Prostate gland (tissue), 2 donors: ENCODE data around the gene MUSK. TPM values are rescaled to one million over a fixed set of nuclear protein-coding genes. Genes with fewer than 3 reads are reported as not detected.
A peak's percentile ranks its signal among the peaks of the same experiment; 100 is the strongest.
"Not testable (repeated sequence)": the region's sequence is repeated elsewhere in the genome, so short reads cannot be mapped to it uniquely, and the experiment has no call there.

Experiments used
- DNase-seq: peaks from one replicate; pipeline ENCODE4 v3.0.0-alpha.2; 2019; ENCODE audit warnings: low spot score
- H3K27ac ChIP-seq, 2 donors: fragments of 200-600 bp; sonication (generic); 2 replicates each; pipeline ENCODE4 v1.5.1; 2017 to 2019
- H3K27me3 ChIP-seq: fragments of 200-600 bp; sonication (generic); replicated peaks from 2 replicates; pipeline ENCODE4 v1.5.1; 2019; ENCODE audit not compliant: insufficient read depth
- H3K36me3 ChIP-seq, 2 donors: fragments of 200-600 bp; sonication (generic); 1 replicate in 1 of 2; 2 replicates in 1 of 2; pipeline versions ENCODE4 v1.5.1 to v1.8.1; 2017 to 2019
- H3K4me1 ChIP-seq: fragments of 200-600 bp; sonication (generic); replicated peaks from 2 replicates; pipeline ENCODE4 v1.5.1; 2019
- H3K4me3 ChIP-seq, 2 donors: fragments of 200-600 bp; sonication (generic); 2 replicates each; pipeline ENCODE4 v1.5.1; 2017 to 2019
- H3K9me3 ChIP-seq: fragments of 200-600 bp; sonication (generic); 2 replicates; pipeline ENCODE4 v1.5.1; 2017
- CTCF ChIP-seq, 4 experiments: fragments of 200-600 bp in 2 of 4; fragments of 450-650 bp in 2 of 4; sonication (generic) in 2 of 4; IDR thresholded peaks; 1 replicate in 3 of 4; 2 replicates in 1 of 4; pipeline ENCODE4 v1.5.1; 2016 to 2019; ENCODE audit warnings: antibody characterized with exemption in 4 of 4, mild to moderate bottlenecking in 2 of 4, moderate library complexity in 2 of 4
- POLR2A ChIP-seq: fragments of 450-650 bp; IDR thresholded peaks from one replicate; pipeline ENCODE4 v1.6.1; 2016; ENCODE audit warnings: antibody characterized with exemption, mild to moderate bottlenecking
- POLR2AphosphoS5 ChIP-seq: sonication (generic); formaldehyde crosslinking; IDR thresholded peaks from one replicate; pipeline ENCODE4 v1.6.1; 2017; ENCODE audit warnings: antibody characterized with exemption
- WGBS: methylation state at CpG from one replicate; pipeline ENCODE4 v1.1.5; 2018; 5-methylcytosine and 5-hydroxymethylcytosine counted together
- intact Hi-C: fragments of 100-400 bp; cut with DNase I; formaldehyde crosslinking; loops from one replicate; pipeline ENCODE4 v1.14.2; 2022
- total RNA-seq, 2 donors: library from RNA; depleted of rRNA; stranded (reverse); fragments of >200 nt; gene quantifications; one replicate each; pipeline ENCODE4 v1.1.0, GENCODE V29; 2016

The MUSK gene
- total RNA-seq, 2 donors from 2014 or later: 0.64 to 7.6 TPM

GRCh38 chr9:110815361-110815760, 146.8 kb downstream of the MUSK start:
- Histone ChIP-seq H3K4me1 (no peaks in the 10 kb centered on the region), H3K4me3 (no peak overlapping the region), H3K27me3 (no peaks in the 10 kb centered on the region), H3K27ac (no peak overlapping the region), H3K9me3 (no peaks in the 10 kb centered on the region), H3K36me3 (no peaks in the 10 kb centered on the region)
- TF ChIP-seq POLR2A (no peak), CTCF (IDR thresholded peaks at IDR 0.05) (no peak), POLR2AphosphoS5 (no peak)
- WGBS: 86% methylated on average over 1 of the region's 1 CpG
- DNase-seq: no peak
- intact Hi-C loops: no loop called here

- no peak overlapping the region for H3K27ac ChIP-seq
- intact Hi-C loops: no loop called here
- no peaks in the 10 kb centered on the region for H3K27me3 ChIP-seq
- no peaks in the 10 kb centered on the region for H3K9me3 ChIP-seq
- no peak for DNase-seq
- 65% methylated on average over 1 of the region's 1 CpG for WGBS
- H3K4me1 ChIP-seq: no peaks in the 10 kb centered on the region
- H3K36me3 ChIP-seq: no peaks in the 10 kb centered on the region
- H3K4me3 ChIP-seq: no peak overlapping the region
- no peak for TF ChIP-seq POLR2AphosphoS5
- TF ChIP-seq POLR2A: no peak
- TF ChIP-seq CTCF (IDR thresholded peaks at IDR 0.05): no peak
Measured at GRCh38 chr9:110820381-110820780, 151.8 kb downstream of the MUSK start.

GRCh38 chr9:110821064-110821463, 152.5 kb downstream of the MUSK start:
- Histone ChIP-seq H3K27ac (no peak overlapping the region), H3K36me3 (no peaks in the 10 kb centered on the region), H3K27me3 (no peaks in the 10 kb centered on the region), H3K4me1 (no peaks in the 10 kb centered on the region), H3K4me3 (no peak overlapping the region), H3K9me3 (no peaks in the 10 kb centered on the region)
- no peak for TF ChIP-seq POLR2AphosphoS5
- no peak for TF ChIP-seq CTCF (IDR thresholded peaks at IDR 0.05)
- no peak for TF ChIP-seq POLR2A
- 74% methylated on average over 1 of the region's 1 CpG for WGBS
- intact Hi-C loops: no loop called here
- DNase-seq: no peak

- H3K4me3 ChIP-seq, H3K4me1 ChIP-seq, H3K9me3 ChIP-seq, intact Hi-C loops, H3K27ac ChIP-seq, H3K36me3 ChIP-seq, DNase-seq, H3K27me3 ChIP-seq: not testable (repeated sequence)
Measured at GRCh38 chr9:110825129-110825528, 156.5 kb downstream of the MUSK start.

- Histone ChIP-seq H3K27me3 (no peaks in the 10 kb centered on the region), H3K36me3 (no peaks in the 10 kb centered on the region), H3K4me1 (no peaks in the 10 kb centered on the region), H3K4me3 (no peak overlapping the region), H3K27ac (no peak overlapping the region), H3K9me3 (no peaks in the 10 kb centered on the region)
- TF ChIP-seq CTCF (IDR thresholded peaks at IDR 0.05) (no peak), POLR2A (no peak), POLR2AphosphoS5 (no peak)
- DNase-seq: no peak
- intact Hi-C loops: no loop called here
- WGBS: 58% methylated on average over 2 of the region's 2 CpGs
Measured at GRCh38 chr9:110825950-110826349, 157.4 kb downstream of the MUSK start.

- H3K27ac ChIP-seq, H3K36me3 ChIP-seq, H3K27me3 ChIP-seq, H3K4me1 ChIP-seq, intact Hi-C loops, H3K9me3 ChIP-seq, H3K4me3 ChIP-seq: not testable (repeated sequence)
- DNase-seq: peak; percentile 10
- WGBS: 33% methylated on average over 9 of the region's 9 CpGs
Measured at GRCh38 chr9:110826400-110826799, 157.8 kb downstream of the MUSK start.
